ENCODE results near the gene ALS2CL.
A peak's percentile ranks its signal among the peaks of the same experiment; 100 is the strongest.

Gene ALS2CL

GRCh38 chr3:46734773-46735172, 41.3 kb upstream of the ALS2CL start:
- TF ChIP-seq ZBTB7A (IDR thresholded peaks at IDR 0.05; ENCODE audit: low read depth): no peak
- TF ChIP-seq YY1 (IDR thresholded peaks at IDR 0.05; ENCODE audit: low read depth): no peak
- TF ChIP-seq USF1 (IDR thresholded peaks at IDR 0.05): no peak
- TF ChIP-seq RAD21 (IDR thresholded peaks at IDR 0.05; ENCODE audit: low read depth): no peak
- TF ChIP-seq NFIC (IDR thresholded peaks at IDR 0.05): no peak
- TF ChIP-seq CREB1 (IDR thresholded peaks at IDR 0.05; ENCODE audit: low read depth): no peak
- TF ChIP-seq CEBPB (IDR thresholded peaks at IDR 0.05): no peak
- no peak for TF ChIP-seq REST (IDR thresholded peaks at IDR 0.05; ENCODE audit: low read depth)
- no peak for TF ChIP-seq EP300 (IDR thresholded peaks at IDR 0.05; ENCODE audit: borderline replicate concordance)
- no peak for TF ChIP-seq FOXM1 (IDR thresholded peaks at IDR 0.05; ENCODE audit: borderline replicate concordance, low read depth)

- TF ChIP-seq RAD21 (IDR thresholded peaks at IDR 0.05; ENCODE audit: low read depth) (0 out of 2 replicates have a peak, but pooled peaks have one; percentile 7), TCF12 (IDR thresholded peaks at IDR 0.05; ENCODE audit: low read depth) (no peak)
Measured at GRCh38 chr3:46733026-46733800, 39.7 kb upstream of the ALS2CL start.

- TF ChIP-seq CEBPB (IDR thresholded peaks at IDR 0.05): no peak
- TF ChIP-seq EGR1 (IDR thresholded peaks at IDR 0.05): no peak
- no peak for TF ChIP-seq CREB1 (IDR thresholded peaks at IDR 0.05; ENCODE audit: low read depth)
- TF ChIP-seq ZBTB7A (IDR thresholded peaks at IDR 0.05; ENCODE audit: low read depth): no peak
- no peak for TF ChIP-seq YY1 (IDR thresholded peaks at IDR 0.05; ENCODE audit: low read depth)
- no peak for TF ChIP-seq NFIC (IDR thresholded peaks at IDR 0.05)
- no peak for TF ChIP-seq EP300 (IDR thresholded peaks at IDR 0.05; ENCODE audit: borderline replicate concordance)
- TF ChIP-seq TAF1 (IDR thresholded peaks at IDR 0.05; ENCODE audit: low read depth): no peak
Measured at GRCh38 chr3:46731795-46732194, 38.3 kb upstream of the ALS2CL start.

- TF ChIP-seq NFIC (IDR thresholded peaks at IDR 0.05) (no peak), CREB1 (IDR thresholded peaks at IDR 0.05; ENCODE audit: low read depth) (no peak), TEAD4 (IDR thresholded peaks at IDR 0.05) (no peak), EGR1 (IDR thresholded peaks at IDR 0.05) (no peak), TAF1 (IDR thresholded peaks at IDR 0.05; ENCODE audit: low read depth) (no peak), FOXM1 (IDR thresholded peaks at IDR 0.05; ENCODE audit: borderline replicate concordance, low read depth) (no peak), EP300 (IDR thresholded peaks at IDR 0.05; ENCODE audit: borderline replicate concordance) (no peak), MAX (IDR thresholded peaks at IDR 0.05) (no peak), YY1 (IDR thresholded peaks at IDR 0.05; ENCODE audit: low read depth) (no peak)
Measured at GRCh38 chr3:46730819-46731218, 37.3 kb upstream of the ALS2CL start.

GRCh38 chr3:46729038-46729437, 35.6 kb upstream of the ALS2CL start:
- no peak for TF ChIP-seq TCF12 (IDR thresholded peaks at IDR 0.05; ENCODE audit: low read depth)
- TF ChIP-seq EP300 (IDR thresholded peaks at IDR 0.05; ENCODE audit: borderline replicate concordance): no peak
- no peak for TF ChIP-seq MAX (IDR thresholded peaks at IDR 0.05)
- TF ChIP-seq NFIC (IDR thresholded peaks at IDR 0.05): no peak
- no peak for TF ChIP-seq YY1 (IDR thresholded peaks at IDR 0.05; ENCODE audit: low read depth)
- TF ChIP-seq EGR1 (IDR thresholded peaks at IDR 0.05): no peak
- no peak for TF ChIP-seq CREB1 (IDR thresholded peaks at IDR 0.05; ENCODE audit: low read depth)
- no peak for TF ChIP-seq USF1 (IDR thresholded peaks at IDR 0.05)
- TF ChIP-seq ZBTB7A (IDR thresholded peaks at IDR 0.05; ENCODE audit: low read depth): no peak
- TF ChIP-seq RAD21 (IDR thresholded peaks at IDR 0.05; ENCODE audit: low read depth): no peak
- TF ChIP-seq TEAD4 (IDR thresholded peaks at IDR 0.05): no peak
- no peak for TF ChIP-seq CEBPB (IDR thresholded peaks at IDR 0.05)
- no peak for TF ChIP-seq REST (IDR thresholded peaks at IDR 0.05; ENCODE audit: low read depth)
- TF ChIP-seq TAF1 (IDR thresholded peaks at IDR 0.05; ENCODE audit: low read depth): no peak
- no peak for TF ChIP-seq FOXM1 (IDR thresholded peaks at IDR 0.05; ENCODE audit: borderline replicate concordance, low read depth)

Measured in Ishikawa (cell line).